Renal cortex interstitium (tissue), 11 donors: ENCODE data around the gene PTAFR. TPM values are rescaled to one million over a fixed set of nuclear protein-coding genes. Genes with fewer than 3 reads are reported as not detected.

Experiments
- DNase-seq, 11 donors: peaks; one replicate each; pipeline ENCODE4 v3.0.0-alpha.2; 2013; ENCODE audit warnings: low read depth in 9 of 11, low spot score in 4 of 11; ENCODE audit errors: extremely low read depth in 1 of 11
- polyA plus RNA-seq, 3 donors: library from polyadenylated mRNA; unstranded; fragments of 120-200 nt; gene quantifications; one replicate each; pipeline ENCODE4 v1.2.1, GENCODE V29; 2013; ENCODE audit not compliant: insufficient read length in 3 of 3

PTAFR gene
- polyA plus RNA-seq, 3 donors: 2.2 to 2.7 (median 2.6) TPM

GRCh38 chr1:28190337-28190979, 14.0 kb upstream of the PTAFR start:
- no peak for DNase-seq

GRCh38 chr1:28185071-28185470, 8.6 kb upstream of the PTAFR start:
- DNase-seq: no peak

- DNase-seq: no peak
Observed at GRCh38 chr1:28180306-28181305, 4.1 kb upstream of the PTAFR start.

- no peak for DNase-seq
Observed at GRCh38 chr1:28178690-28179485, 2.4 kb upstream of the PTAFR start.

- DNase-seq: no peak
Observed at GRCh38 chr1:28175955-28176485, 470 bp downstream of the PTAFR start.

GRCh38 chr1:28173980-28174297, 2.6 kb downstream of the PTAFR start:
- no peak for DNase-seq

GRCh38 chr1:28173151-28173979, 3.1 kb downstream of the PTAFR start:
- DNase-seq: no peak

GRCh38 chr1:28172713-28173150, 3.8 kb downstream of the PTAFR start:
- DNase-seq: no peak

- no peak for DNase-seq
Observed at GRCh38 chr1:28171246-28171645, 5.2 kb downstream of the PTAFR start.

- DNase-seq: no peak
Observed at GRCh38 chr1:28170001-28170596, 6.4 kb downstream of the PTAFR start.

- DNase-seq: no peak
Observed at GRCh38 chr1:28163496-28164161, 12.9 kb downstream of the PTAFR start.

GRCh38 chr1:28162151-28162550, 14.3 kb downstream of the PTAFR start:
- no peak for DNase-seq

GRCh38 chr1:28161751-28162150, 14.7 kb downstream of the PTAFR start:
- no peak for DNase-seq

- DNase-seq: no peak
Observed at GRCh38 chr1:28160782-28161266, 15.7 kb downstream of the PTAFR start.

- DNase-seq: no peak
Observed at GRCh38 chr1:28159680-28160079, 16.8 kb downstream of the PTAFR start.

GRCh38 chr1:28159243-28159642, 17.2 kb downstream of the PTAFR start:
- no peak for DNase-seq

GRCh38 chr1:28157894-28158293, 18.6 kb downstream of the PTAFR start:
- no peak for DNase-seq
